ENCODE results near the gene ATP8B4. TPM values are rescaled to one million over a fixed set of nuclear protein-coding genes. Genes with fewer than 3 reads are reported as not detected.

The ATP8B4 gene
- total RNA-seq, 2 donors from 2014 or later: 8.3 to 55.7 TPM

DNA sequence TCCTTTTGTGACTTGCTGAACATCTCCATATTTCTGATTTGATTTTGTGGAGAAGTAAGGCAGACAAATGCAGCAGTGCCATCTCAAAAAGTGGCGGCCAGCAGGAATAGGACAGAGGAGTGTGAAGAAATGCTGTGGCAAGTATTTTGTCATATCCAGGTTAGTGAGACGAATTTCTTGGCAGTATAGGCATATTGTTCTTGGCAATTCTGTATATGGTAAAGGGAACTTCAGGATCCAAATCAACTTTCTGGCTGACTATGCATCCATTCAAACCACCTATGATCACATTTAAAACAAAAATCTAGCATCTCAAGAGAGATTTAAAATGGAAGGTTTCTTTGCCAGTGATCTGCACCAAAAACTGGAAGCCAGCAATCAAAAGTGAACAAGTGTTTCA lies 270.2 kb downstream of the ATP8B4 start:
- Histone ChIP-seq H3K9me3 (no peaks in the 10 kb centered on the region), H3K27ac (no peak overlapping the region), H3K36me3 (no peaks in the 10 kb centered on the region), H3K4me1 (replicated peaks) (no peaks in the 10 kb centered on the region), H3K4me3 (no peak overlapping the region), H3K27me3 (replicated peaks; ENCODE audit: insufficient read depth) (no peaks in the 10 kb centered on the region)
- intact Hi-C loops (cut with DNase I): no loop called here
- TF ChIP-seq, protein P1, sequence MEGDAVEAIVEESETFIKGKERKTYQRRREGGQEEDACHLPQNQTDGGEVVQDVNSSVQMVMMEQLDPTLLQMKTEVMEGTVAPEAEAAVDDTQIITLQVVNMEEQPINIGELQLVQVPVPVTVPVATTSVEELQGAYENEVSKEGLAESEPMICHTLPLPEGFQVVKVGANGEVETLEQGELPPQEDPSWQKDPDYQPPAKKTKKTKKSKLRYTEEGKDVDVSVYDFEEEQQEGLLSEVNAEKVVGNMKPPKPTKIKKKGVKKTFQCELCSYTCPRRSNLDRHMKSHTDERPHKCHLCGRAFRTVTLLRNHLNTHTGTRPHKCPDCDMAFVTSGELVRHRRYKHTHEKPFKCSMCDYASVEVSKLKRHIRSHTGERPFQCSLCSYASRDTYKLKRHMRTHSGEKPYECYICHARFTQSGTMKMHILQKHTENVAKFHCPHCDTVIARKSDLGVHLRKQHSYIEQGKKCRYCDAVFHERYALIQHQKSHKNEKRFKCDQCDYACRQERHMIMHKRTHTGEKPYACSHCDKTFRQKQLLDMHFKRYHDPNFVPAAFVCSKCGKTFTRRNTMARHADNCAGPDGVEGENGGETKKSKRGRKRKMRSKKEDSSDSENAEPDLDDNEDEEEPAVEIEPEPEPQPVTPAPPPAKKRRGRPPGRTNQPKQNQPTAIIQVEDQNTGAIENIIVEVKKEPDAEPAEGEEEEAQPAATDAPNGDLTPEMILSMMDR (IDR thresholded peaks at IDR 0.05): no peak
- TF ChIP-seq POLR2AphosphoS5 (IDR thresholded peaks at IDR 0.05) (no peak), POLR2A (IDR thresholded peaks at IDR 0.05) (no peak)
- no peak for DNase-seq (ENCODE audit: low spot score)
- WGBS: 66% methylated on average over 2 of the region's 2 CpGs

GRCh38 chr15:49848282-49848724 lies 270.7 kb downstream of the ATP8B4 start:
- Histone ChIP-seq H3K4me1 (replicated peaks) (no peaks in the 10 kb centered on the region), H3K27ac (no peak overlapping the region), H3K9me3 (no peaks in the 10 kb centered on the region), H3K27me3 (replicated peaks; ENCODE audit: insufficient read depth) (no peaks in the 10 kb centered on the region), H3K4me3 (no peak overlapping the region), H3K36me3 (no peaks in the 10 kb centered on the region)
- WGBS: 30% methylated on average over 2 of the region's 2 CpGs
- no peak for DNase-seq (ENCODE audit: low spot score)
- intact Hi-C loops (cut with DNase I): no loop called here
- TF ChIP-seq POLR2AphosphoS5 (IDR thresholded peaks at IDR 0.05) (no peak), POLR2A (IDR thresholded peaks at IDR 0.05) (no peak)
- TF ChIP-seq, protein P1 (IDR thresholded peaks at IDR 0.05): no peak

- 71% methylated on average over 5 of the region's 5 CpGs for WGBS
- DNase-seq (ENCODE audit: low spot score): no peak
- TF ChIP-seq POLR2A (IDR thresholded peaks at IDR 0.05) (no peak), POLR2AphosphoS5 (IDR thresholded peaks at IDR 0.05) (no peak)
- TF ChIP-seq, protein P1 (IDR thresholded peaks at IDR 0.05): no peak
- Histone ChIP-seq H3K4me3 (no peak overlapping the region), H3K9me3 (no peaks in the 10 kb centered on the region), H3K27ac (no peak overlapping the region), H3K4me1 (replicated peaks) (no peaks in the 10 kb centered on the region), H3K27me3 (replicated peaks; ENCODE audit: insufficient read depth) (no peaks in the 10 kb centered on the region), H3K36me3 (no peaks in the 10 kb centered on the region)
- intact Hi-C loops (cut with DNase I): no loop called here
These were observed 271.4 kb downstream of the ATP8B4 start for GRCh38 chr15:49847423-49848281.

DNA sequence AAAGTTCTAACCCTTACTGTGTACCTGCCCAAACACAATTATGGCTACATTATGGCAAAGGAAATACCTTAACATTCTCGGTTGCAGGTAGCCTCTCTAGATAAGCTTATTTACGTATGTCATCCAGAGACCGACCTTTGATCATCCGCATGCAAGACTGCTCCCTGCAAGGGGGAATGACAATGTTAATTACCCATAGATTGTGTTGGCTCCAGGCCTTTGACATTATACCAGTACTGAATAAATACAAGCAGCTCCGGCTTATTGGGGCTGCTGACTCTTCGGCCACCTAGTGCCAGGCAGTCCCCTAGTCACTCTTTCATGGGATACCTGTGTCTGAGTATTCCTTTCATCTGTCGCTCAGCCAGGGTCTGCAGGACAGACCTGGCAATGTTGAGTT lies 274.6 kb downstream of the ATP8B4 start:
- Histone ChIP-seq H3K27me3 (replicated peaks; ENCODE audit: insufficient read depth) (no peaks in the 10 kb centered on the region), H3K4me1 (replicated peaks) (no peaks in the 10 kb centered on the region), H3K4me3 (no peak overlapping the region), H3K9me3 (no peaks in the 10 kb centered on the region), H3K27ac (no peak overlapping the region), H3K36me3 (no peaks in the 10 kb centered on the region)
- TF ChIP-seq, protein P1 (IDR thresholded peaks at IDR 0.05): no peak
- TF ChIP-seq POLR2A (IDR thresholded peaks at IDR 0.05): no peak
- TF ChIP-seq POLR2AphosphoS5 (IDR thresholded peaks at IDR 0.05): no peak
- 60% methylated on average over 7 of the region's 7 CpGs for WGBS
- DNase-seq (ENCODE audit: low spot score): no peak
- intact Hi-C loops (cut with DNase I): no loop called here

DNA sequence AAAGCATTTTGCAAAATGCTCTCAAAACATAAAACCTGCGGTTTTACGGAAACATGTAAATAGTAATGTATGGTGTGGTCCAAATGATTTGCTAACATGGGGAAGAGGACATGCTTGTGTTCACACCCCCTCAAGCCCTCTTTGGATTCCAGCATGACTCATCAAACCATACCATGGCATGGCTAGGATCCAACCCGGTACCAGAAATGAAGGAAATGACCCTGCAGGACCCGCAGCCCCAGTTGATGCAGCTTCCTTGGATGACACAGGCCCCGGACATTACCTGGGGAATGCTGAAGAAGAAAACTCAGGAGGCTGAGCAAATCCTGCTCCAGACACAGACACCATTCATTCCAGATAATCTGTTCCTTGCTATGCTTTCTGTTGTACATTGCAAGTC lies 275.3 kb downstream of the ATP8B4 start:
- H3K9me3 ChIP-seq: no peaks in the 10 kb centered on the region
- H3K4me3 ChIP-seq: no peak overlapping the region
- 93% methylated on average over 5 of the region's 5 CpGs for WGBS
- H3K36me3 ChIP-seq: no peaks in the 10 kb centered on the region
- no peak for DNase-seq (ENCODE audit: low spot score)
- H3K4me1 ChIP-seq (replicated peaks): no peaks in the 10 kb centered on the region
- no peaks in the 10 kb centered on the region for H3K27me3 ChIP-seq (replicated peaks; ENCODE audit: insufficient read depth)
- intact Hi-C loops (cut with DNase I): no loop called here
- no peak for TF ChIP-seq POLR2AphosphoS5 (IDR thresholded peaks at IDR 0.05)
- TF ChIP-seq POLR2A (IDR thresholded peaks at IDR 0.05): no peak
- TF ChIP-seq, protein P1 (IDR thresholded peaks at IDR 0.05): no peak
- H3K27ac ChIP-seq: no peak overlapping the region

All from prostate gland (tissue), 2 donors.